Osteocyte (in vitro differentiated cells): Measurements from ENCODE around the gene PRR36. TPM values are rescaled to one million over a fixed set of nuclear protein-coding genes. Genes with fewer than 3 reads are reported as not detected.

Experiments used
- DNase-seq: peaks from one replicate; pipeline ENCODE4 v3.0.0; 2021; ENCODE audit warnings: mixed read lengths; ENCODE audit not compliant: unreplicated experiment; ENCODE audit errors: extremely low spot score
- H3K27ac Mint-ChIP-seq: one replicate; pipeline ENCODE4 v1.8.0; 2021; ENCODE audit warnings: mild to moderate bottlenecking, mixed read lengths; ENCODE audit not compliant: unreplicated experiment
- H3K27me3 Mint-ChIP-seq: one replicate; pipeline ENCODE4 v1.8.0; 2021; ENCODE audit warnings: mixed read lengths; ENCODE audit not compliant: unreplicated experiment
- H3K36me3 Mint-ChIP-seq: one replicate; pipeline ENCODE4 v1.8.0; 2021; ENCODE audit warnings: mixed read lengths; ENCODE audit not compliant: unreplicated experiment
- H3K4me1 Mint-ChIP-seq: one replicate; pipeline ENCODE4 v1.8.0; 2021; ENCODE audit warnings: mixed read lengths; ENCODE audit not compliant: unreplicated experiment
- H3K4me3 Mint-ChIP-seq: one replicate; pipeline ENCODE4 v1.8.0; 2021; ENCODE audit warnings: mild to moderate bottlenecking, moderate library complexity, mixed read lengths; ENCODE audit not compliant: unreplicated experiment
- H3K9me3 Mint-ChIP-seq: one replicate; pipeline ENCODE4 v1.8.0; 2021; ENCODE audit warnings: mixed read lengths; ENCODE audit not compliant: unreplicated experiment
- total RNA-seq: library from RNA; stranded (reverse); gene quantifications from 2 replicates; pipeline ENCODE4 v1.2.1, GENCODE V29; 2021
- TF ChIP-seq, protein P1 (sequence below): fragments of 200-600 bp; sonication (generic); IDR thresholded peaks from 2 replicates; pipeline ENCODE4 v1.5.0; 2021; ENCODE audit warnings: antibody characterized with exemption, mild to moderate bottlenecking, moderate library complexity

PRR36 gene
- total RNA-seq, 1 donor from 2014 or later, result 0.51 TPM

DNA sequence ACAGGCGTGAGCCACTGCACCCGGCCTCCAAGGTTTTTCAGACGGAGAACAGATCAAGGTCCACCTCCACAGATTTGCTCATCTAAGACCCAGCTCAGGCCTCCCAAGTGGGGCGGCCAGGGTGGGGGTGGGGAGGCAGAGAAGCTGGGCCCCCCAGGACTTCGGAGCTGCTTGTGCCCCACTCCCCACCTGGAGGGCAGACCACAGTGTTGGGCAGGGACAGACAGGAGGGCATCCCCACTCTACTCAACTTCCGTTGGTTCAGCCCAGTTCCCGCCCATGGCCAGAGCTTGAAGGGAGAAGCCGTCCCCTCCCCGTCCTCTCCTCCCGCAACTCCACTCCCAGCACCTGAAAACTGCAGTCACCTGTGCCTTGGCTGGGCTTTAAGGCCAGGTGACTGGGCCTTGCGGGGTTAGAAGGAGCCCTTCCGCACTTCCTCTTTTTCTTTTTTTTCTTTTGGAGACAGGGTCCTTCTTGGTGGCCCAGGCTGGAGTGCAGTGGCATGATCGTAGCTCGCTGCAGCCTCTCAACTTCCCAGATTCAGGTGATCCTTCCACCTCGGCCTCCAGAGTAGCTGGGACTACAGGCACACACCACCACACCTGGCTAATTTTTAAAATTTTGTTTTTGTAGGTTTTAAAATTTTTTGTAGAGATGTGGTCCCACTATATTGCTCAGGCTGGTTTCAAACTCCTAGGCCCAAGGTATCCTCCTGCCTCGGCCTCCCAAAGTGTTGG is 13.4 kb upstream of the PRR36 start:
- Mint-ChIP-seq H3K27ac (no peak overlapping the region), H3K27me3 (no peaks in the 10 kb centered on the region), H3K4me1 (peaks cover 15% of the 10 kb centered on the region), H3K4me3 (no peak overlapping the region), H3K36me3 (no peaks in the 10 kb centered on the region), H3K9me3 (no peaks in the 10 kb centered on the region)
- DNase-seq, result no peak
- TF ChIP-seq, protein P1, sequence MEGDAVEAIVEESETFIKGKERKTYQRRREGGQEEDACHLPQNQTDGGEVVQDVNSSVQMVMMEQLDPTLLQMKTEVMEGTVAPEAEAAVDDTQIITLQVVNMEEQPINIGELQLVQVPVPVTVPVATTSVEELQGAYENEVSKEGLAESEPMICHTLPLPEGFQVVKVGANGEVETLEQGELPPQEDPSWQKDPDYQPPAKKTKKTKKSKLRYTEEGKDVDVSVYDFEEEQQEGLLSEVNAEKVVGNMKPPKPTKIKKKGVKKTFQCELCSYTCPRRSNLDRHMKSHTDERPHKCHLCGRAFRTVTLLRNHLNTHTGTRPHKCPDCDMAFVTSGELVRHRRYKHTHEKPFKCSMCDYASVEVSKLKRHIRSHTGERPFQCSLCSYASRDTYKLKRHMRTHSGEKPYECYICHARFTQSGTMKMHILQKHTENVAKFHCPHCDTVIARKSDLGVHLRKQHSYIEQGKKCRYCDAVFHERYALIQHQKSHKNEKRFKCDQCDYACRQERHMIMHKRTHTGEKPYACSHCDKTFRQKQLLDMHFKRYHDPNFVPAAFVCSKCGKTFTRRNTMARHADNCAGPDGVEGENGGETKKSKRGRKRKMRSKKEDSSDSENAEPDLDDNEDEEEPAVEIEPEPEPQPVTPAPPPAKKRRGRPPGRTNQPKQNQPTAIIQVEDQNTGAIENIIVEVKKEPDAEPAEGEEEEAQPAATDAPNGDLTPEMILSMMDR, result no peak

DNA sequence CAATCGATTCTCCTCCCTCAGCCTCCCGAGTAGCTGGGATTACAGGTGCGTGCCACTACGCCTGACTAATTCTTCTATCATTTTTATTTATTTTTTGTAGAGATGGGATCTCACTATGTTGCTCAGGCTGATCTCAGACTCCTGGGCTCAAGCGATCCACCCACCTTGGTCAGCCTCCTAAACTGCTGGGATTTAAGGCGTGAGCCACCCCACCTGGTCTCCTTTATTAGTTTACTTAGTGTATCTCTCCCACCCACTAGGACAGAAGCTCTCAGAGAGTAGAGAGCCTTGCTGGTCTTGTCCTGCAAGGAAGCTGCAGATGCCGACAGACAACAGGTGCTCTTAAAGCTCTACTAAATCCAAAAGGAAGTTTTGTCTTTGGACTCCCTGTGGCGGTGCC is 11.6 kb upstream of the PRR36 start:
- Mint-ChIP-seq H3K27ac (no peak overlapping the region), H3K4me3 (no peak overlapping the region), H3K9me3 (no peaks in the 10 kb centered on the region), H3K27me3 (no peaks in the 10 kb centered on the region), H3K36me3 (no peaks in the 10 kb centered on the region), H3K4me1 (peaks cover 9% of the 10 kb centered on the region)
- no peak for DNase-seq
- TF ChIP-seq, protein P1, result no peak

DNA sequence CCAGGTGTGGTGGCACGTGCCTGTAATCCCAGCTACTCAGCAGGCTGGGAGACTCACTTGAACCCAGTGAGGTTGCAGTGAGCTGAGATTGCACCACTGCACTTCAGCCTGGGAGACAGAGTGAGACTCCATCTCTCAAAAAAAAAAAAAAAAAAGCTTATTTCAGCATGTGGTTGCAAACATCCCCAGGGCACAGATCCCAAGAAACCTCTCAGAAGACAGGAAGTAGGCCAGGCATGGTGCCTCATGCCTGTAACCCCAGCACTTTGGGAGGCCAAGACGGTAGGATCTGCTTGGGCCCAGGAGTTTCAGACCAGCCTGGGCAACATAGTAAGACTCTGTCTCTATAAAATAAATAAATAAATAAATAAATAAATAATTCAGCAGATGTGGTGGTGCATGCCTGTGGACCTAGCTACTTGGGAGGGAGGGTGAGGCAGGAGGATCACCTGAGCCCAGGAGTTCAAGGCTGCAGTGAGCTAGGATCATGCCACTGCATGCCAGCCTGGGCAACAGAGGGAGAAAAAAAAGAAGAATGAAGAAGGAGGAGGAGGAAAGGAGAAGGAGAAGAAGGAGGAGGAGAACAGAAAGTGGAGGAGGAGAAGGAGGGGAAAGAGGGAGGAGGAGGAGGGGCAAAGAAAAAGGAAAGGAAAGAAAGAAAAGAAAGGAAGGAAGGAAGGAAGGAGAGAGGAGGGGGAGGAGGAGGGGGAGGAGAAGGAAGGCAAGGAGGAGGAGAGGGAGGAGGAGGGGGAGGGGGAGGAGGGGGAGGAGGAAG is 9.8 kb upstream of the PRR36 start:
- Mint-ChIP-seq H3K4me3 (no peak overlapping the region), H3K27ac (no peak overlapping the region), H3K36me3 (no peaks in the 10 kb centered on the region), H3K27me3 (no peaks in the 10 kb centered on the region), H3K4me1 (peaks cover 8% of the 10 kb centered on the region), H3K9me3 (no peaks in the 10 kb centered on the region)
- DNase-seq, result no peak
- TF ChIP-seq, protein P1, result no peak

DNA sequence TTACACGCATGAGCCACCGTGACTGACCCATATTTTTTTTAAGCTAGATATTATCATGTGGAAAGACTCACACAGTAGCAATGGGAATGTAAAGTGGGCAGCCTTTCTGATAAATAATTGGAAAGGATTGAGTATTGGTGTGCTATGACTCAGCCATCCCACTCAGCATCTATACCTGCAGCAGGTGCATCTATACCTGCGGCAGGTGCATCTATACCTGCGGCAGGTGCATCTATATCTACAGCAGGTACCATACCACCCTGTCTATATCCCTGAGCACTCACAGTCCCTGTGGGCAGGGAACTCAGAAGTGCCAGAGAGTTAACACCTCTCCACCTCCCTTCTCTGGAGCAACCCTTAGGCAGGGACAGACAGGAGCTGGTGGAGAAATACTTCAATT is 8.9 kb upstream of the PRR36 start:
- H3K4me3 Mint-ChIP-seq, result no peak overlapping the region
- no peak for DNase-seq

DNA sequence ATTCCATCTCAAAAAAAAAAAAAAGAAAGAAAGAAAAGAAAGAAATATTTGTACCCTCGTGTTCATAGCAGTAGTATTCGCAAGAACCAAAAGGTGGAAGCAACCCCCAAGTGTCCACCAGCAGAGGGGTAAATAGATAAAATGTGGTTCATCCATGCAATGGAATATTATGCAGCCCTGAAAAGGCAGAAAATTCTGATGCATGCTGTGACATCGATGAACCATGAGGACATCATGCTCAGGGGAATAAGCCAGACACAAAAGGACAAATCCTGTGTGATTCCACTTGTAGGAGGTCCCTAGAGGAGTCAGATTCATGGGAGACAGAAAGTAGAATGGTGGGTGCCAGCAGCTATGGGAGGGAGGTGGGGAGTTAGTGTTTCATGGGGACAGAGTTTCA is 7.7 kb upstream of the PRR36 start:
- H3K4me1 Mint-ChIP-seq, result peaks cover 7% of the 10 kb centered on the region
- no peak for DNase-seq
- no peak overlapping the region for H3K27ac Mint-ChIP-seq
- no peak overlapping the region for H3K4me3 Mint-ChIP-seq
- no peaks in the 10 kb centered on the region for H3K36me3 Mint-ChIP-seq
- TF ChIP-seq, protein P1, result no peak
- no peaks in the 10 kb centered on the region for H3K27me3 Mint-ChIP-seq
- H3K9me3 Mint-ChIP-seq, result no peaks in the 10 kb centered on the region

More for the DNA sequence above, 8.9 kb upstream of the PRR36 start:
- Mint-ChIP-seq H3K36me3 (no peaks in the 10 kb centered on the region), H3K9me3 (no peaks in the 10 kb centered on the region), H3K27ac (no peak overlapping the region), H3K27me3 (no peaks in the 10 kb centered on the region), H3K4me1 (peaks cover 5% of the 10 kb centered on the region)
- TF ChIP-seq, protein P1, result no peak
